Peyer's patch (tissue), 4 donors: ENCODE results near the gene TMEM131.

Experiments
- CTCF ChIP-seq, 6 experiments: fragments of 450-650 bp in 4 of 6; fragments of 200-600 bp in 2 of 6; sonication (generic) in 1 of 6; IDR thresholded peaks; one replicate each; pipeline ENCODE4 v1.5.1; 2017 to 2019; ENCODE audit warnings: antibody characterized with exemption in 6 of 6, mild to moderate bottlenecking in 3 of 6, moderate library complexity in 1 of 6
- POLR2A ChIP-seq, 2 donors: fragments of 450-650 bp; IDR thresholded peaks; one replicate each; pipeline ENCODE4 v1.5.1; 2017; ENCODE audit warnings: antibody characterized with exemption in 2 of 2, mild to moderate bottlenecking in 2 of 2, moderate library complexity in 2 of 2

GRCh38 chr2:97816411-97816810 lies 179.3 kb downstream of the TMEM131 start:
- TF ChIP-seq CTCF (IDR thresholded peaks at IDR 0.05), result no peak
- TF ChIP-seq POLR2A (IDR thresholded peaks at IDR 0.05), result no peak
